CD4-positive, alpha-beta T cell (primary cell): ENCODE data around the gene CYFIP1. TPM values are rescaled to one million over a fixed set of nuclear protein-coding genes. Genes with fewer than 3 reads are reported as not detected.

Experiments
- ATAC-seq: fragments of 200-7000 bp; cut with Tn5 transposase; one replicate; pipeline ENCODE4 v1.10.0; 2022; ENCODE audit warnings: mild to moderate bottlenecking; ENCODE audit not compliant: poor library complexity
- CTCF ChIA-PET: fragments of 350-600 bp; sonication (Branson Sonifier 250); formaldehyde crosslinking; loops from one replicate; lab custom pipeline; 2021; ENCODE audit warnings: antibody characterized with exemption, inconsistent platforms; lab: Charles Lee
- POLR2A ChIA-PET: fragments of 350-600 bp; sonication (Branson Sonifier 250); formaldehyde crosslinking; loops from one replicate; lab custom pipeline; 2021; ENCODE audit warnings: antibody characterized with exemption, inconsistent platforms; lab: Charles Lee
- DNase-seq, 14 experiments: peaks; one replicate each; pipeline ENCODE4 v3.0.0-alpha.2; 2013 to 2020; ENCODE audit warnings: mixed read lengths in 2 of 14
- H3K27ac ChIP-seq, 2 donors: one replicate each; pipeline versions ENCODE4 v1.5.1 to v1.7.0; 2013; ENCODE audit warnings: low read length in 2 of 2, low read depth in 1 of 2, mild to moderate bottlenecking in 1 of 2
- H3K27me3 ChIP-seq, 2 experiments: 1 replicate in 1 of 2; 2 replicates in 1 of 2; pipeline versions ENCODE4 v1.6.1 to v1.7.0; 2013; ENCODE audit warnings: low read length in 2 of 2, control low read depth in 1 of 2, mild to moderate bottlenecking in 1 of 2, moderate library complexity in 1 of 2; ENCODE audit not compliant: insufficient read depth in 2 of 2, control insufficient read depth in 1 of 2
- H3K36me3 ChIP-seq: one replicate; pipeline ENCODE4 v1.6.1; 2013; ENCODE audit warnings: low read length, control low read depth; ENCODE audit not compliant: insufficient read depth
- H3K4me1 ChIP-seq: one replicate; pipeline ENCODE4 v1.6.1; 2013; ENCODE audit warnings: low read length, control low read depth; ENCODE audit not compliant: insufficient read depth
- H3K4me3 ChIP-seq: one replicate; pipeline ENCODE4 v1.5.1; 2013; ENCODE audit warnings: mild to moderate bottlenecking, low read length, moderate library complexity
- H3K9me3 ChIP-seq, 2 experiments: 1 replicate in 1 of 2; 2 replicates in 1 of 2; pipeline versions ENCODE4 v1.6.1 to v1.7.0; 2013; ENCODE audit warnings: low read length in 2 of 2, mild to moderate bottlenecking in 2 of 2, control low read depth in 1 of 2, moderate library complexity in 1 of 2; ENCODE audit not compliant: control insufficient read depth in 1 of 2, insufficient read depth in 1 of 2
- H3K27ac Mint-ChIP-seq: one replicate; pipeline ENCODE4 v1.8.0; 2020; ENCODE audit warnings: mixed read lengths
- H3K27me3 Mint-ChIP-seq: one replicate; pipeline ENCODE4 v1.8.0; 2021; ENCODE audit warnings: mixed read lengths
- H3K36me3 Mint-ChIP-seq: one replicate; pipeline ENCODE4 v1.8.0; 2021; ENCODE audit warnings: low read depth, mixed read lengths
- H3K4me1 Mint-ChIP-seq: one replicate; pipeline ENCODE4 v1.8.0; 2021; ENCODE audit warnings: low read depth, mixed read lengths
- H3K4me3 Mint-ChIP-seq: one replicate; pipeline ENCODE4 v1.8.0; 2020; ENCODE audit warnings: mild to moderate bottlenecking, mixed read lengths
- H3K9me3 Mint-ChIP-seq: one replicate; pipeline ENCODE4 v1.8.0; 2020; ENCODE audit warnings: mixed read lengths
- intact Hi-C, 2 experiments: fragments of 100-400 bp; cut with DNase I in 1 of 2; cut with micrococcal nuclease in 1 of 2; formaldehyde crosslinking; loops; one replicate each; pipeline versions ENCODE4 v1.15.1 to v1.9.0; 2023 to 2025; cut with DNase I, micrococcal nuclease
- total RNA-seq, 174 experiments: library from RNA in 2 of 174; stranded (reverse) in 2 of 174; gene quantifications; one replicate each; pipeline ENCODE4 v1.2.3 and lab custom pipeline; 2021 to 2026
- TF ChIP-seq, protein P1 (sequence below): fragments of 200-600 bp; IDR thresholded peaks from one replicate; pipeline ENCODE4 v1.8.0; 2022; ENCODE audit warnings: antibody characterized with exemption, mild to moderate bottlenecking

CYFIP1 gene
- total RNA-seq, 2 experiments from 2014 or later = 3.2 to 4.4 TPM

- ChIA-PET POLR2A (no interaction called here), CTCF (no interaction called here)
- intact Hi-C loops = no loop called here
Measured at GRCh38 chr15:22944651-22945050, 35.5 kb downstream of the CYFIP1 start.

GRCh38 chr15:22942877-22943276, 37.3 kb downstream of the CYFIP1 start:
- H3K4me3 Mint-ChIP-seq = no peak overlapping the region
- no peak for DNase-seq
- H3K36me3 Mint-ChIP-seq = no peaks in the 10 kb centered on the region

More at GRCh38 chr15:22944651-22945050, 35.5 kb downstream of the CYFIP1 start:
- no peak overlapping the region for H3K4me3 Mint-ChIP-seq
- Histone ChIP-seq H3K27me3 (no peaks in the 10 kb centered on the region), H3K4me3 (no peak overlapping the region), H3K27ac (no peak overlapping the region), H3K9me3 (no peaks in the 10 kb centered on the region), H3K36me3 (no peaks in the 10 kb centered on the region), H3K4me1 (peaks cover 4% of the 10 kb centered on the region)
- no peaks in the 10 kb centered on the region for H3K36me3 Mint-ChIP-seq
- DNase-seq (no peak), ATAC-seq (no peak)
- TF ChIP-seq, protein P1, sequence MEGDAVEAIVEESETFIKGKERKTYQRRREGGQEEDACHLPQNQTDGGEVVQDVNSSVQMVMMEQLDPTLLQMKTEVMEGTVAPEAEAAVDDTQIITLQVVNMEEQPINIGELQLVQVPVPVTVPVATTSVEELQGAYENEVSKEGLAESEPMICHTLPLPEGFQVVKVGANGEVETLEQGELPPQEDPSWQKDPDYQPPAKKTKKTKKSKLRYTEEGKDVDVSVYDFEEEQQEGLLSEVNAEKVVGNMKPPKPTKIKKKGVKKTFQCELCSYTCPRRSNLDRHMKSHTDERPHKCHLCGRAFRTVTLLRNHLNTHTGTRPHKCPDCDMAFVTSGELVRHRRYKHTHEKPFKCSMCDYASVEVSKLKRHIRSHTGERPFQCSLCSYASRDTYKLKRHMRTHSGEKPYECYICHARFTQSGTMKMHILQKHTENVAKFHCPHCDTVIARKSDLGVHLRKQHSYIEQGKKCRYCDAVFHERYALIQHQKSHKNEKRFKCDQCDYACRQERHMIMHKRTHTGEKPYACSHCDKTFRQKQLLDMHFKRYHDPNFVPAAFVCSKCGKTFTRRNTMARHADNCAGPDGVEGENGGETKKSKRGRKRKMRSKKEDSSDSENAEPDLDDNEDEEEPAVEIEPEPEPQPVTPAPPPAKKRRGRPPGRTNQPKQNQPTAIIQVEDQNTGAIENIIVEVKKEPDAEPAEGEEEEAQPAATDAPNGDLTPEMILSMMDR = no peak
- peaks cover 12% of the 10 kb centered on the region for H3K4me1 Mint-ChIP-seq
- peaks cover 7% of the 10 kb centered on the region for H3K27me3 Mint-ChIP-seq
- H3K9me3 Mint-ChIP-seq = no peaks in the 10 kb centered on the region
- H3K27ac Mint-ChIP-seq = no peak overlapping the region

GRCh38 chr15:22942306-22942855, 37.8 kb downstream of the CYFIP1 start:
- Mint-ChIP-seq H3K36me3 (no peaks in the 10 kb centered on the region), H3K4me3 (no peak overlapping the region), H3K9me3 (no peaks in the 10 kb centered on the region), H3K27ac (no peak overlapping the region), H3K27me3 (no peaks in the 10 kb centered on the region), H3K4me1 (no peaks in the 10 kb centered on the region)
- no peaks in the 10 kb centered on the region for H3K27me3 ChIP-seq
- ATAC-seq (no peak), DNase-seq (no peak)
- intact Hi-C loops = no loop called here
- TF ChIP-seq, protein P1 = no peak
- H3K36me3 ChIP-seq = no peaks in the 10 kb centered on the region
- no peaks in the 10 kb centered on the region for H3K4me1 ChIP-seq
- CTCF ChIA-PET = no interaction called here
- POLR2A ChIA-PET = no interaction called here
- no peaks in the 10 kb centered on the region for H3K9me3 ChIP-seq
- no peak overlapping the region for H3K27ac ChIP-seq
- H3K4me3 ChIP-seq = no peak overlapping the region

More at GRCh38 chr15:22942877-22943276, 37.3 kb downstream of the CYFIP1 start:
- Histone ChIP-seq H3K4me3 (no peak overlapping the region), H3K9me3 (no peaks in the 10 kb centered on the region), H3K27ac (no peak overlapping the region), H3K36me3 (no peaks in the 10 kb centered on the region), H3K27me3 (no peaks in the 10 kb centered on the region), H3K4me1 (no peaks in the 10 kb centered on the region)
- Mint-ChIP-seq H3K27ac (no peak overlapping the region), H3K9me3 (no peaks in the 10 kb centered on the region), H3K27me3 (no peaks in the 10 kb centered on the region), H3K4me1 (no peaks in the 10 kb centered on the region)
- ATAC-seq = no peak
- intact Hi-C loops = no loop called here
- ChIA-PET CTCF (no interaction called here), POLR2A (no interaction called here)
- TF ChIP-seq, protein P1 = no peak
